ENCODE data around the gene EML4. TPM values are rescaled to one million over a fixed set of nuclear protein-coding genes. Genes with fewer than 3 reads are reported as not detected.

Gene EML4
- total RNA-seq, 2 donors from 2014 or later, result 32.8 to 59.9 TPM

GRCh38 chr2:42246562-42246961, 77.4 kb downstream of the EML4 start:
- H3K4me3 ChIP-seq, result no peak overlapping the region
- no peaks in the 10 kb centered on the region for H3K9me3 ChIP-seq
- H3K27me3 ChIP-seq (replicated peaks; ENCODE audit: insufficient read depth), result no peaks in the 10 kb centered on the region
- H3K36me3 ChIP-seq, result no peaks in the 10 kb centered on the region
- DNase-seq (ENCODE audit: low spot score), result no peak
- peaks cover 9 to 12% of the 10 kb centered on the region in 2 donors for H3K4me1 ChIP-seq (ENCODE audit: control insufficient read depth in 1 of 2, low read depth in 2 of 2)
- TF ChIP-seq CTCF (IDR thresholded peaks at IDR 0.05), result no peak
- no peak overlapping the region for H3K27ac ChIP-seq
- no peak for ATAC-seq (ENCODE audit: insufficient number of reproducible peaks, low FRiP score, low read depth)

GRCh38 chr2:42248846-42249245, 79.7 kb downstream of the EML4 start:
- DNase-seq (ENCODE audit: low spot score), result no peak
- Histone ChIP-seq H3K27ac (no peak overlapping the region), H3K4me1 (ENCODE audit: control insufficient read depth in 1 of 2, low read depth in 2 of 2) (peaks cover 9 to 12% of the 10 kb centered on the region in 2 donors), H3K9me3 (no peaks in the 10 kb centered on the region), H3K27me3 (replicated peaks; ENCODE audit: insufficient read depth) (no peaks in the 10 kb centered on the region), H3K36me3 (no peaks in the 10 kb centered on the region), H3K4me3 (no peak overlapping the region)
- no peak for ATAC-seq (ENCODE audit: insufficient number of reproducible peaks, low FRiP score, low read depth)
- TF ChIP-seq CTCF (IDR thresholded peaks at IDR 0.05), result no peak

- TF ChIP-seq CTCF (IDR thresholded peaks at IDR 0.05), result no peak
- ATAC-seq (ENCODE audit: insufficient number of reproducible peaks, low FRiP score, low read depth), result no peak
- H3K4me1 ChIP-seq (ENCODE audit: control insufficient read depth in 1 of 2, low read depth in 2 of 2), result peaks cover 9 to 12% of the 10 kb centered on the region in 2 donors
Observed at GRCh38 chr2:42249284-42249683, 80.1 kb downstream of the EML4 start.

GRCh38 chr2:42249887-42250286, 80.7 kb downstream of the EML4 start:
- H3K4me3 ChIP-seq, result no peak overlapping the region
- no peaks in the 10 kb centered on the region for H3K27me3 ChIP-seq (replicated peaks; ENCODE audit: insufficient read depth)
- H3K27ac ChIP-seq, result no peak overlapping the region
- ATAC-seq (ENCODE audit: insufficient number of reproducible peaks, low FRiP score, low read depth), result no peak
- no peak for DNase-seq (ENCODE audit: low spot score)
- TF ChIP-seq CTCF (IDR thresholded peaks at IDR 0.05), result no peak
- H3K9me3 ChIP-seq, result no peaks in the 10 kb centered on the region
- H3K4me1 ChIP-seq (ENCODE audit: control insufficient read depth in 1 of 2, low read depth in 2 of 2), result peaks cover 7 to 12% of the 10 kb centered on the region in 2 donors
- no peaks in the 10 kb centered on the region for H3K36me3 ChIP-seq

More at GRCh38 chr2:42249284-42249683, 80.1 kb downstream of the EML4 start:
- H3K27ac ChIP-seq, result no peak overlapping the region
- H3K9me3 ChIP-seq, result no peaks in the 10 kb centered on the region
- no peaks in the 10 kb centered on the region for H3K36me3 ChIP-seq
- DNase-seq (ENCODE audit: low spot score), result no peak
- H3K4me3 ChIP-seq, result no peak overlapping the region
- no peaks in the 10 kb centered on the region for H3K27me3 ChIP-seq (replicated peaks; ENCODE audit: insufficient read depth)

- no peak for TF ChIP-seq CTCF (IDR thresholded peaks at IDR 0.05)
- ATAC-seq (ENCODE audit: insufficient number of reproducible peaks, low FRiP score, low read depth), result no peak
- no peak overlapping the region for H3K27ac ChIP-seq
Observed at GRCh38 chr2:42250925-42251324, 81.8 kb downstream of the EML4 start.

More at GRCh38 chr2:42250925-42251324, 81.8 kb downstream of the EML4 start:
- Histone ChIP-seq H3K4me1 (ENCODE audit: control insufficient read depth in 1 of 2, low read depth in 2 of 2) (peaks cover 7 to 12% of the 10 kb centered on the region in 2 donors), H3K9me3 (no peaks in the 10 kb centered on the region), H3K36me3 (no peaks in the 10 kb centered on the region), H3K4me3 (no peak overlapping the region), H3K27me3 (replicated peaks; ENCODE audit: insufficient read depth) (no peaks in the 10 kb centered on the region)
- DNase-seq (ENCODE audit: low spot score), result no peak
